ENCODE results near the gene MEF2D.

Gene MEF2D

GRCh38 chr1:156444407-156445001 is 56.1 kb downstream of the MEF2D start:
- DNase-seq (ENCODE audit: low spot score): peak; percentile 66

- no peak for DNase-seq (ENCODE audit: low spot score)
These were observed 57.3 kb downstream of the MEF2D start for GRCh38 chr1:156443286-156443685.

GRCh38 chr1:156440654-156441437 is 59.7 kb downstream of the MEF2D start:
- no peak for DNase-seq (ENCODE audit: low spot score)

- no peak for DNase-seq (ENCODE audit: low spot score)
These were observed 60.8 kb downstream of the MEF2D start for GRCh38 chr1:156439777-156440183.

- no peak for DNase-seq (ENCODE audit: low spot score)
These were observed 61.4 kb downstream of the MEF2D start for GRCh38 chr1:156439036-156439776.

GRCh38 chr1:156438278-156438987 is 62.1 kb downstream of the MEF2D start:
- no peak for DNase-seq (ENCODE audit: low spot score)

GRCh38 chr1:156437037-156437867 is 63.3 kb downstream of the MEF2D start:
- DNase-seq (ENCODE audit: low spot score): no peak

- no peak for DNase-seq (ENCODE audit: low spot score)
These were observed 64.2 kb downstream of the MEF2D start for GRCh38 chr1:156436141-156437036.

GRCh38 chr1:156435545-156436140 is 64.9 kb downstream of the MEF2D start:
- no peak for DNase-seq (ENCODE audit: low spot score)

- no peak for DNase-seq (ENCODE audit: low spot score)
These were observed 65.5 kb downstream of the MEF2D start for GRCh38 chr1:156434989-156435544.

- no peak for DNase-seq (ENCODE audit: low spot score)
These were observed 67.0 kb downstream of the MEF2D start for GRCh38 chr1:156433602-156434001.

- no peak for DNase-seq (ENCODE audit: low spot score)
These were observed 67.5 kb downstream of the MEF2D start for GRCh38 chr1:156433032-156433431.

- no peak for DNase-seq (ENCODE audit: low spot score)
These were observed 67.9 kb downstream of the MEF2D start for GRCh38 chr1:156432669-156433018.

- DNase-seq (ENCODE audit: low spot score): no peak
These were observed 68.6 kb downstream of the MEF2D start for GRCh38 chr1:156431769-156432668.

GRCh38 chr1:156431366-156431765 is 69.2 kb downstream of the MEF2D start:
- no peak for DNase-seq (ENCODE audit: low spot score)

GRCh38 chr1:156430866-156431265 is 69.7 kb downstream of the MEF2D start:
- no peak for DNase-seq (ENCODE audit: low spot score)

GRCh38 chr1:156430303-156430702 is 70.3 kb downstream of the MEF2D start:
- no peak for DNase-seq (ENCODE audit: low spot score)

- DNase-seq (ENCODE audit: low spot score): no peak
These were observed 71.1 kb downstream of the MEF2D start for GRCh38 chr1:156429313-156430060.

Data from pons (tissue), 1 donor.